Left ventricle myocardium inferior (tissue), 1 donor: ENCODE results near the gene GPR180. TPM values are rescaled to one million over a fixed set of nuclear protein-coding genes. Genes with fewer than 3 reads are reported as not detected.

Experiments
- DNase-seq: peaks from one replicate; pipeline ENCODE4 v3.0.0-alpha.2; 2020
- H3K27ac ChIP-seq: fragments of 200-600 bp; replicated peaks from 2 replicates; pipeline ENCODE4 v1.8.0; 2021
- H3K27me3 ChIP-seq: fragments of 200-600 bp; 2 replicates; pipeline ENCODE4 v1.8.0; 2021; ENCODE audit warnings: low read depth
- H3K36me3 ChIP-seq: fragments of 200-600 bp; 2 replicates; pipeline ENCODE4 v1.8.0; 2021
- H3K4me1 ChIP-seq: fragments of 200-600 bp; 2 replicates; pipeline ENCODE4 v1.8.0; 2021
- H3K4me3 ChIP-seq: fragments of 200-600 bp; 2 replicates; pipeline ENCODE4 v1.8.0; 2021; ENCODE audit warnings: mild to moderate bottlenecking, moderate library complexity
- H3K9me3 ChIP-seq: fragments of 200-600 bp; replicated peaks from 2 replicates; pipeline ENCODE4 v1.8.0; 2021
- CTCF ChIP-seq: fragments of 200-600 bp; IDR thresholded peaks from 2 replicates; pipeline ENCODE4 v1.8.0; 2021; ENCODE audit warnings: antibody characterized with exemption, mild to moderate bottlenecking, borderline replicate concordance
- intact Hi-C: fragments of 100-400 bp; cut with micrococcal nuclease; formaldehyde crosslinking; loops from one replicate; pipeline ENCODE4 v1.11.0; 2022
- total RNA-seq: library from RNA; stranded (reverse); fragmentation: NEBNext Ultra II Directional; extraction: Animal tissue kit (Norgen Biotek cat#: 25700); gene quantifications from one replicate; pipeline ENCODE4 v1.2.1, GENCODE V29; 2021
- donor health status: DM: no; HTN: yes; CAD: no; lungs with severe emphysema.

Gene GPR180
- total RNA-seq, 1 donor from 2014 or later: 3.6 TPM

GRCh38 chr13:94646904-94647303 is 45.2 kb downstream of the GPR180 start:
- no peak overlapping the region for H3K27ac ChIP-seq
- TF ChIP-seq CTCF: no peak
- no peaks in the 10 kb centered on the region for H3K9me3 ChIP-seq
- H3K36me3 ChIP-seq: no peaks in the 10 kb centered on the region
- intact Hi-C loops: no loop called here
- H3K4me1 ChIP-seq: no peaks in the 10 kb centered on the region
- no peak for DNase-seq
- H3K4me3 ChIP-seq: no peak overlapping the region
- no peaks in the 10 kb centered on the region for H3K27me3 ChIP-seq

- TF ChIP-seq CTCF: no peak
- peaks cover under 1% of the 10 kb centered on the region for H3K27me3 ChIP-seq
- H3K9me3 ChIP-seq: peaks cover 25% of the 10 kb centered on the region
- DNase-seq: no peak
- intact Hi-C loops: no loop called here
- no peak overlapping the region for H3K4me3 ChIP-seq
- H3K36me3 ChIP-seq: no peaks in the 10 kb centered on the region
- no peaks in the 10 kb centered on the region for H3K4me1 ChIP-seq
- no peak overlapping the region for H3K27ac ChIP-seq
Observed at GRCh38 chr13:94656176-94656575, 54.5 kb downstream of the GPR180 start.

GRCh38 chr13:94656766-94657165 is 55.1 kb downstream of the GPR180 start:
- H3K27ac ChIP-seq: no peak overlapping the region

GRCh38 chr13:94657167-94657566 is 55.5 kb downstream of the GPR180 start:
- DNase-seq: no peak
- Histone ChIP-seq H3K9me3 (peaks cover 25% of the 10 kb centered on the region), H3K4me1 (no peaks in the 10 kb centered on the region), H3K27ac (no peak overlapping the region), H3K27me3 (peaks cover 11% of the 10 kb centered on the region), H3K36me3 (no peaks in the 10 kb centered on the region), H3K4me3 (no peak overlapping the region)
- no peak for TF ChIP-seq CTCF
- intact Hi-C loops: no loop called here

More at GRCh38 chr13:94656766-94657165, 55.1 kb downstream of the GPR180 start:
- no peak for TF ChIP-seq CTCF
- no peak for DNase-seq
- H3K27me3 ChIP-seq: peaks cover 7% of the 10 kb centered on the region
- H3K36me3 ChIP-seq: no peaks in the 10 kb centered on the region
- no peak overlapping the region for H3K4me3 ChIP-seq
- no peaks in the 10 kb centered on the region for H3K4me1 ChIP-seq
- H3K9me3 ChIP-seq: peaks cover 25% of the 10 kb centered on the region
- intact Hi-C loops: no loop called here

- no peak overlapping the region for H3K27ac ChIP-seq
- H3K9me3 ChIP-seq: peaks cover 25% of the 10 kb centered on the region
- H3K4me3 ChIP-seq: no peak overlapping the region
- intact Hi-C loops: no loop called here
- H3K27me3 ChIP-seq: peaks cover 28% of the 10 kb centered on the region
- H3K4me1 ChIP-seq: no peaks in the 10 kb centered on the region
- H3K36me3 ChIP-seq: no peaks in the 10 kb centered on the region
- no peak for TF ChIP-seq CTCF
- DNase-seq: no peak
Observed at GRCh38 chr13:94658926-94659597, 57.4 kb downstream of the GPR180 start.

- no peak overlapping the region for H3K27ac ChIP-seq
- peaks cover 25% of the 10 kb centered on the region for H3K9me3 ChIP-seq
- H3K4me3 ChIP-seq: no peak overlapping the region
- intact Hi-C loops: no loop called here
- peaks cover 33% of the 10 kb centered on the region for H3K27me3 ChIP-seq
- TF ChIP-seq CTCF: no peak
- no peaks in the 10 kb centered on the region for H3K36me3 ChIP-seq
- H3K4me1 ChIP-seq: no peaks in the 10 kb centered on the region
- DNase-seq: no peak
Observed at GRCh38 chr13:94659598-94659946, 57.9 kb downstream of the GPR180 start.
